Caco-2 (cell line): ENCODE measurements around the gene GPRIN3. TPM values are rescaled to one million over a fixed set of nuclear protein-coding genes. Genes with fewer than 3 reads are reported as not detected.
"Not testable (repeated sequence)": the region's sequence is repeated elsewhere in the genome, so short reads cannot be mapped to it uniquely, and the experiment has no call there.

ENCODE experiments used
- BruUV-seq: library from RNA; stranded (reverse); fragments of 400-500 nt; replicated peaks from 2 replicates; lab custom pipeline; 2021; lab: Mats Ljungman, UMichigan
- CTCF ChIA-PET: fragments of 300-600 bp; sonication (Branson Sonifier 250); formaldehyde crosslinking; loops from one replicate; lab custom pipeline; 2022; ENCODE audit warnings: antibody characterized with exemption; lab: Charles Lee
- POLR2A ChIA-PET: fragments of 300-600 bp; sonication (Branson Sonifier 250); formaldehyde crosslinking; loops from one replicate; lab custom pipeline; 2022; ENCODE audit warnings: antibody characterized with exemption; lab: Charles Lee
- DNase-seq, 2 experiments: peaks; one replicate each; pipeline versions ENCODE4 v3.0.0 to v3.0.0-alpha.2; 2020 to 2022
- H3K27me3 ChIP-seq: replicated peaks from 2 replicates; pipeline ENCODE4 v1.6.0; 2011; ENCODE audit warnings: low read length; ENCODE audit not compliant: control insufficient read depth, insufficient read depth
- H3K36me3 ChIP-seq: 2 replicates; pipeline ENCODE4 v1.5.1; 2011; ENCODE audit warnings: low read length; ENCODE audit not compliant: control insufficient read depth, insufficient read depth
- H3K4me1 ChIP-seq: fragments of 250-450 bp; sonication (Bioruptor Pico); 2 replicates; pipeline ENCODE4 v1.5.1; 2020; ENCODE audit warnings: mild to moderate bottlenecking
- H3K4me3 ChIP-seq: 2 replicates; pipeline ENCODE4 v1.5.1; 2011; ENCODE audit warnings: low read depth, mild to moderate bottlenecking, control low read depth, low read length
- H3K9me3 ChIP-seq: fragments of 250-450 bp; sonication (Bioruptor Pico); 2 replicates; pipeline ENCODE4 v1.5.1; 2020; ENCODE audit warnings: mild to moderate bottlenecking, moderate library complexity
- H3K27ac Mint-ChIP-seq: one replicate; pipeline ENCODE4 v1.8.0; 2022; ENCODE audit warnings: mixed read lengths; ENCODE audit not compliant: unreplicated experiment
- H3K27me3 Mint-ChIP-seq: one replicate; pipeline ENCODE4 v1.8.0; 2022; ENCODE audit warnings: mixed read lengths; ENCODE audit not compliant: insufficient read depth, unreplicated experiment
- H3K36me3 Mint-ChIP-seq: one replicate; pipeline ENCODE4 v1.8.0; 2022; ENCODE audit warnings: mild to moderate bottlenecking, mixed read lengths; ENCODE audit not compliant: insufficient read depth, unreplicated experiment
- H3K4me1 Mint-ChIP-seq: one replicate; pipeline ENCODE4 v1.8.0; 2022; ENCODE audit warnings: low read depth, mixed read lengths; ENCODE audit not compliant: unreplicated experiment
- H3K4me3 Mint-ChIP-seq: one replicate; pipeline ENCODE4 v1.8.0; 2022; ENCODE audit warnings: mild to moderate bottlenecking, moderate library complexity, mixed read lengths; ENCODE audit not compliant: unreplicated experiment
- H3K9me3 Mint-ChIP-seq: one replicate; pipeline ENCODE4 v1.8.0; 2022; ENCODE audit warnings: mixed read lengths; ENCODE audit not compliant: unreplicated experiment
- intact Hi-C: fragments of 100-400 bp; cut with micrococcal nuclease; formaldehyde crosslinking; loops from one replicate; pipeline ENCODE4 v1.10.0; 2022; ENCODE audit not compliant: unreplicated experiment
- total RNA-seq: library from RNA; stranded (reverse); gene quantifications from 2 replicates; pipeline ENCODE4 v1.2.3, GENCODE V29; 2022
- TF ChIP-seq, protein P1 (sequence below), 2 experiments: fragments of 200-600 bp in 1 of 2; IDR thresholded peaks; 1 replicate in 1 of 2; 2 replicates in 1 of 2; pipeline versions ENCODE4 v1.5.1 to v1.8.0; 2011 to 2022; ENCODE audit warnings: antibody characterized with exemption in 1 of 2, control low read depth in 1 of 2, inconsistent platforms in 1 of 2, low read depth in 1 of 2, low read length in 1 of 2, mild to moderate bottlenecking in 1 of 2, moderate library complexity in 1 of 2; ENCODE audit not compliant: insufficient read depth in 1 of 2, severe bottlenecking in 1 of 2, unreplicated experiment in 1 of 2

The GPRIN3 gene
- total RNA-seq, 1 experiment from 2014 or later = 0.02 TPM

DNA sequence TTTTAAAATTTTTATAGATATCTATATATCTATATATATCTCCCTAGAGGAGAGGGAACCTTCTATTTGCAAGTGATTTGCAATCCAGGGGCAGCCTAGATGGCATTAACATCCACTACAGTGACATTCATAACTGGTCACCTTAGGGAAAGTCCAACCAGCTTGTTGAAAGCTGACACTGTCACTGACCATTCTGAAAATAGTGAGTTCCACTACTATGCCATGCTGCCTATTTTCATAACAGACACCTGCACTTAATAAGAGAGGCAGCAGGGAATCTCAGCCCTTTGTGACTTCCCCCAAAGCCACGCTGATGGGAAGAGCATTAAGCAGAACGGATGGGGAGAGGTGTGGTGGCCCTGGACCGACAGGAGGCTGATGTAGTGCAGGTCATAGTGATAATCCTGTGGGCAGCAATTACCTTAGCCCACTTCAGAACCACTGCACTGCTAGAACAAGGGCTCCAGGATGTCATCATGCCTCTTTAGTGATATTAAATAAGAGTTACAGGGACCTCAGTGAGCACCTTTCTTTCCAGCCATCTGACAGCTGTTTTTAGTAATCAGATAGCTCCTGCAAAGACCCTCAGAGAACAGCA is 51.3 kb downstream of the GPRIN3 start:
- no peak overlapping the region for H3K4me3 ChIP-seq
- Mint-ChIP-seq H3K27me3 (peaks cover 7% of the 10 kb centered on the region), H3K9me3 (peaks cover 12% of the 10 kb centered on the region), H3K4me1 (no peaks in the 10 kb centered on the region), H3K36me3 (no peaks in the 10 kb centered on the region), H3K27ac (no peak overlapping the region), H3K4me3 (no peak overlapping the region)
- H3K9me3 ChIP-seq = no peaks in the 10 kb centered on the region
- intact Hi-C loops = loop anchor here (10.0 kb wide), 1 partner anchor 178 kb away; no protein-coding TSS in a partner anchor
- H3K36me3 ChIP-seq = no peaks in the 10 kb centered on the region
- ChIA-PET CTCF (no interaction called here), POLR2A (no interaction called here)
- TF ChIP-seq, protein P1, sequence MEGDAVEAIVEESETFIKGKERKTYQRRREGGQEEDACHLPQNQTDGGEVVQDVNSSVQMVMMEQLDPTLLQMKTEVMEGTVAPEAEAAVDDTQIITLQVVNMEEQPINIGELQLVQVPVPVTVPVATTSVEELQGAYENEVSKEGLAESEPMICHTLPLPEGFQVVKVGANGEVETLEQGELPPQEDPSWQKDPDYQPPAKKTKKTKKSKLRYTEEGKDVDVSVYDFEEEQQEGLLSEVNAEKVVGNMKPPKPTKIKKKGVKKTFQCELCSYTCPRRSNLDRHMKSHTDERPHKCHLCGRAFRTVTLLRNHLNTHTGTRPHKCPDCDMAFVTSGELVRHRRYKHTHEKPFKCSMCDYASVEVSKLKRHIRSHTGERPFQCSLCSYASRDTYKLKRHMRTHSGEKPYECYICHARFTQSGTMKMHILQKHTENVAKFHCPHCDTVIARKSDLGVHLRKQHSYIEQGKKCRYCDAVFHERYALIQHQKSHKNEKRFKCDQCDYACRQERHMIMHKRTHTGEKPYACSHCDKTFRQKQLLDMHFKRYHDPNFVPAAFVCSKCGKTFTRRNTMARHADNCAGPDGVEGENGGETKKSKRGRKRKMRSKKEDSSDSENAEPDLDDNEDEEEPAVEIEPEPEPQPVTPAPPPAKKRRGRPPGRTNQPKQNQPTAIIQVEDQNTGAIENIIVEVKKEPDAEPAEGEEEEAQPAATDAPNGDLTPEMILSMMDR (IDR thresholded peaks at IDR 0.05; ENCODE audit: insufficient read depth in 1 of 2, low read depth in 1 of 2, low read length in 1 of 2, severe bottlenecking in 1 of 2, unreplicated experiment in 1 of 2) = no peak
- no peaks in the 10 kb centered on the region for H3K4me1 ChIP-seq
- no peaks in the 10 kb centered on the region for H3K27me3 ChIP-seq
- DNase-seq = no peak
- BruUV-seq = no TSS peak

DNA sequence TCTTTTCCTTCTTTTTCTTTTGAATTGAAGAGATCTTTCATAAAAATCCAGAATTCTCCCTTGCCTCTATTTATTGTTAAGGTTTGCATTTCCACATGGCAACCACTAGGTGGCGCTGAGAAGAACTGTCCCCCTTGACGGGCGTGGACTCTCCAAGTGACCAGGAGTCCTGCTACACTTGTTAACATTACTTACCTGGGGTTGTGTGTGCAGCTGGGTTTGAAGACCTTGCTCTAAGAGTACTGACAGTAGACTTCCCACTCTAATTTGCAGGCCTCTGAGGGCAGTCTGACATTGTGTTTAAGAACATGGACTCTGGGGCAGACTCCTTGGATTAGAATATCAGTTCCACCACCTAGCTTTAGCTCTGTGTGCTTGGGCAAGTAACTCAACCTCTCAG is 52.8 kb downstream of the GPRIN3 start:
- TF ChIP-seq, protein P1 (IDR thresholded peaks at IDR 0.05; ENCODE audit: insufficient read depth in 1 of 2, low read depth in 1 of 2, low read length in 1 of 2, severe bottlenecking in 1 of 2, unreplicated experiment in 1 of 2) = peak; percentile 70 to 72
- Histone ChIP-seq H3K9me3 (no peaks in the 10 kb centered on the region), H3K4me3 (no peak overlapping the region), H3K4me1 (no peaks in the 10 kb centered on the region), H3K36me3 (no peaks in the 10 kb centered on the region), H3K27me3 (no peaks in the 10 kb centered on the region)
- peaks cover 12% of the 10 kb centered on the region for H3K9me3 Mint-ChIP-seq
- H3K4me3 Mint-ChIP-seq = no peak overlapping the region
- intact Hi-C loops = loop anchor here (10.0 kb wide), 1 partner anchor 180 kb away; no protein-coding TSS in a partner anchor
- H3K27me3 Mint-ChIP-seq = peaks cover 7% of the 10 kb centered on the region
- no peaks in the 10 kb centered on the region for H3K36me3 Mint-ChIP-seq
- ChIA-PET CTCF (no interaction called here), POLR2A (no interaction called here)
- BruUV-seq = no TSS peak
- H3K4me1 Mint-ChIP-seq = no peaks in the 10 kb centered on the region
- peak in 1 of 2 experiments; percentile 29 for DNase-seq
- H3K27ac Mint-ChIP-seq = no peak overlapping the region

DNA sequence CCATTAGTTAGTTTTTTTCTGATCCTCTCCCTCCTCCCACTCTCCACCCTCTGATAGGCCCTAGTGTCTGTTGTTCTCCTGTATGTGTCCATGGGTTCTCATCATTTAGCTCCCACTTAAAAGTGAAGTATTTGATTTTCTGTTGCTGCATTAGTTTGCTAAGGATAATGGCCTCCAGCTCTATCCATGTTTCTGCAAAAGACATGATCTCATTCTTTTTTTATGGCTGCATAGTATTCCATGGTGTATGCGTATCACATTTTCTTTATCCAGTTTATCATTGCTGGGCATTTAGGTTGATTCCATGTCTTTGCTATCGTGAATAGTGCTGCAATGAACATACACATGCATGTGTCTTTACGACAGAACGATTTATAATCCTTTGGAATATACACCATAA is 53.3 kb downstream of the GPRIN3 start:
- H3K9me3 Mint-ChIP-seq = peaks cover 12% of the 10 kb centered on the region
- H3K4me3 ChIP-seq, H3K4me1 ChIP-seq, BruUV-seq, H3K9me3 ChIP-seq, H3K27me3 ChIP-seq, POLR2A ChIA-PET, H3K4me3 Mint-ChIP-seq, DNase-seq, H3K36me3 Mint-ChIP-seq, H3K36me3 ChIP-seq, H3K4me1 Mint-ChIP-seq, CTCF ChIA-PET, H3K27ac Mint-ChIP-seq, H3K27me3 Mint-ChIP-seq: not testable (repeated sequence)
- intact Hi-C loops = loop anchor here (10.0 kb wide), 1 partner anchor 180 kb away; no protein-coding TSS in a partner anchor
